ENCODE results near the gene CYP26A1. TPM values are rescaled to one million over a fixed set of nuclear protein-coding genes. Genes with fewer than 3 reads are reported as not detected.
A peak's percentile ranks its signal among the peaks of the same experiment; 100 is the strongest.

CYP26A1 gene, protein sequence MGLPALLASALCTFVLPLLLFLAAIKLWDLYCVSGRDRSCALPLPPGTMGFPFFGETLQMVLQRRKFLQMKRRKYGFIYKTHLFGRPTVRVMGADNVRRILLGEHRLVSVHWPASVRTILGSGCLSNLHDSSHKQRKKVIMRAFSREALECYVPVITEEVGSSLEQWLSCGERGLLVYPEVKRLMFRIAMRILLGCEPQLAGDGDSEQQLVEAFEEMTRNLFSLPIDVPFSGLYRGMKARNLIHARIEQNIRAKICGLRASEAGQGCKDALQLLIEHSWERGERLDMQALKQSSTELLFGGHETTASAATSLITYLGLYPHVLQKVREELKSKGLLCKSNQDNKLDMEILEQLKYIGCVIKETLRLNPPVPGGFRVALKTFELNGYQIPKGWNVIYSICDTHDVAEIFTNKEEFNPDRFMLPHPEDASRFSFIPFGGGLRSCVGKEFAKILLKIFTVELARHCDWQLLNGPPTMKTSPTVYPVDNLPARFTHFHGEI
- total RNA-seq: under 1 TPM in 1 of 2 donors, not detected in 1; 0.29 TPM
- long read RNA-seq: 0 reads

- DNase-seq (no peak), ATAC-seq (peak in 1 of 2 donors; percentile 13)
- intact Hi-C loops (cut with DNase I): no loop called here
Measured at GRCh38 chr10:93073539-93074146, at the start of gene CYP26A1. CYP26A1 (plus strand) TSS chr10:93073893; CDS start chr10:93073935, 42 bp downstream.

- intact Hi-C loops (cut with DNase I): no loop called here
- ATAC-seq (no peak), DNase-seq (no peak)
Measured at GRCh38 chr10:93026072-93026471, 47.6 kb upstream of the CYP26A1 start.

DNA sequence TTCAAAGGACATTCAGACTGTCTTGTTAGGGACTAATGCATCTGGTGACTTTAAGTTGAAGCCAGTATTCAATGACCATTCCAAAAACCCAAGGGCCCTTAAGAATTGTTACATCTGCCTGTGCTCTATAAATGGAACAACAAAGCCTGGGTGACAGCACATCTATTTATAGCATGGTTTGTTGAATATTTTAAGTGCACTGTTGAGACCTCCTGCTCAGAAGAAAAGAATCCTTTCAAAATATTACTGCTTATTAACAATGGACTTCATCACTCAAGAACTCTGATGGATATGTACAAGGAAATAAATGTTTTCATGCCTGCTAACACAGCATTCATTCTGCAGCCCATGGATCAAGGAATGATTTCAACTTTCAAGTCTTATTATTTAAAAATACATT lies 46.2 kb upstream of the CYP26A1 start:
- ATAC-seq: no peak
- intact Hi-C loops (cut with DNase I): no loop called here
- DNase-seq: no peak

GRCh38 chr10:93028883-93029282 lies 44.8 kb upstream of the CYP26A1 start:
- no peak for ATAC-seq
- no peak for DNase-seq
- intact Hi-C loops (cut with DNase I): no loop called here

- intact Hi-C loops (cut with DNase I): no loop called here
- DNase-seq (no peak), ATAC-seq (peak in 1 of 2 donors; percentile 70)
Measured at GRCh38 chr10:93030409-93030808, 43.3 kb upstream of the CYP26A1 start.

DNA sequence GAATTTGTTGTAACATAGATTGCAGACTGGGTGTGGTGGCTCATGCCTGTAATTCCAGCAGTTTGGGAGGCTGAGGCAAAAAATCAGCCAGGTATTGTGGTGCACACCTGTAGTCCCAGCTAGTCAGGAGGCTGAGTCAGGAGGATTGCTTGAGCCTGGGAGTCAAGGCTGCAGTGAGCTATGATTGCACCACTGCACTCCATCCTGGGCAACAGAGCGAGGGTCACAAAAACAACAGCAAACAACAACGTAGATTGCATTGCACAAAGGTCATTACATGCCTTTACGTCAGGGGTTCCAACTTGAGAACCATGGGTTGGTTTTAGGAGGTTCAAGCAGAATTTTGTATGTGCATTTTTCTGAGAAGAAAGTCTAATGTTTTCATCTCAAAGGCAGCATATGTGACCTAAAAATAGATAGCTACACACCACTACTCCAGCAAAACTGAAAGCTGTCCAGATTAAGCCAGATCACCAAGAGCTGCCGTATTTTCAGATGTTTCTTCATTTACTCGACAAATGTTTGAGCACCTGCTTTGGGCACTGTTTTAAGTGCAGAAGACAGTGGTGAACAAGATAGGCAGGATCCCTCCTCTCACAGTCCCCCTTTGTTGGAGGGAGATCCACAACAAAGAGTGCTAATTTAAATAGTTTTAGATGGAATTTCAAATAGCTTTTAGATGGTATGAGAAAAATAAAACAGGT lies 41.4 kb upstream of the CYP26A1 start:
- no peak for ATAC-seq
- intact Hi-C loops (cut with DNase I): no loop called here
- no peak for DNase-seq

DNA sequence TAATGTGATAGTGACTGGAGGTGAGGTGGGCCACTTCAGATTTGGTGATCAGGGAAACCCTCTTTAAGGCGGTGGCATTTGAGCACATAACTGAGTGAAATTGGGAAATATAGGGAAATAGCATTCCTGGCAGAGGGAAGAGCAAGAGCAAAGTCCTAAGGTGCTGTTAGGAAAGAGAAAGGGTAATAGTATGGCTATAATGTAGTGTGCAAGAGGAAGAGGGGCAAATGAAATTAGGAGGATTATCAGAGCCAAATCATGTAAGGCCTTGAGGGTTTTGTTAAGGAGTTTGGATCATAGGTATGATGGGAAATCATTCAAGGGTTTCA lies 40.9 kb upstream of the CYP26A1 start:
- ATAC-seq (no peak), DNase-seq (no peak)
- intact Hi-C loops (cut with DNase I): no loop called here

GRCh38 chr10:93034426-93034825 lies 39.3 kb upstream of the CYP26A1 start:
- intact Hi-C loops (cut with DNase I): no loop called here
- ATAC-seq (no peak), DNase-seq (no peak)

DNA sequence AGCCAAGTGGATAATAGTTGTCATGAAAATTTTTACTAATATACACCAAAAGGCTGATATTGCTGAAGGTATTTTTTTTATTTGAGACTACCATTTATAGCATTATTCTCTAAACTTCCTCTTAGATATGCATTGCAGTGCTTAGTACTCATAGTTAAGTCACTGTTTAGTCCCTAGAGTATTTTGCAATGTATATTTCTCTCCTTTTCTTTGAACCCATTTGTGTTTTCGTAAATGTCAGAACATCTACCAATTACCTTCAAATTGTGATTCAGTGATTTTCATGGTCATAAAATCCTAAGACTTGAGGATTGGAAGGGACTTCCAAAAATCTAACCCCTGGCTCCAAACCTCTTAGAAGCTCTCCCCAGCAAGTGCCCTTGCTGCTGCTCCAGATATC lies 34.6 kb upstream of the CYP26A1 start:
- intact Hi-C loops (cut with DNase I): no loop called here
- DNase-seq (no peak), ATAC-seq (no peak)

GRCh38 chr10:93039721-93040120 lies 34.0 kb upstream of the CYP26A1 start:
- DNase-seq (no peak), ATAC-seq (no peak)
- intact Hi-C loops (cut with DNase I): no loop called here

DNA sequence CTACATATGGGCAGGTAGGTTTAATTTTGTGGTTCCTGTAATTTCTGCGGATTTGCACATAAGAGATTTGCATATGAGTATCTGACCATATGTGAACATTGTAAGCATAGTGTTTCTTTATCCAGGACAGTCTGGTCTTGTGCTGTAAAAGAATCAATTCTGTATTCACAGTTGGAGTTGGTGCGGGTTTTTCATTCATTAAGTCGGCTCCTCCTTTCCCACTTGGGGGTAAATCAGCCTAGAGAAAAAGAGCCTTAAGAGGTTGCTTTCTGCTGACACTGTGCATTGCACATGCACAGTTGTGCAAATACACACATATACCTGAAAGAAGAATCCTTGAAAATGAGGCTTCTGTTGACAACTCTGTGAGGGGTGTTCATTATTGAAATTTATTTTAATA lies 19.2 kb upstream of the CYP26A1 start:
- intact Hi-C loops (cut with DNase I): no loop called here
- ATAC-seq: no peak

DNA sequence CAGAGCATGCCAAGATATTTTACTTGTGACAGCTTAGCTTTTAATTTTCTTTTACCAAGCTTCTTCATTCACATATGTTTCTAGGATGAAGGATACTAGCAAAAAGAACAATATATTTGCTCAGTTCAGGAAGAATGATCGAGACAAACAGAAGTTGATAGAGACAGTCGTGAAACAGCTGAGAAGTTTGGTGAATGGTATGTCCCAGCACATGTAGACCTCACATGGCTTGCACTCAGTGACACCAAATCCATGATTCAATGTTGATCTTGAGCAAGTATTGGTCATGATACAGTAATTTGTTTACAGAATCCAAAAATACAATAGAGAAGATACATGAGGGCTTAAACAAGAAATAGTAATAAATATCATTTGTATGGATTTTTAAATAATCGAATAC lies 15.6 kb upstream of the CYP26A1 start:
- DNase-seq (no peak), ATAC-seq (no peak)
- intact Hi-C loops (cut with DNase I): no loop called here

More for the DNA sequence above, 19.2 kb upstream of the CYP26A1 start:
- DNase-seq: no peak

DNA sequence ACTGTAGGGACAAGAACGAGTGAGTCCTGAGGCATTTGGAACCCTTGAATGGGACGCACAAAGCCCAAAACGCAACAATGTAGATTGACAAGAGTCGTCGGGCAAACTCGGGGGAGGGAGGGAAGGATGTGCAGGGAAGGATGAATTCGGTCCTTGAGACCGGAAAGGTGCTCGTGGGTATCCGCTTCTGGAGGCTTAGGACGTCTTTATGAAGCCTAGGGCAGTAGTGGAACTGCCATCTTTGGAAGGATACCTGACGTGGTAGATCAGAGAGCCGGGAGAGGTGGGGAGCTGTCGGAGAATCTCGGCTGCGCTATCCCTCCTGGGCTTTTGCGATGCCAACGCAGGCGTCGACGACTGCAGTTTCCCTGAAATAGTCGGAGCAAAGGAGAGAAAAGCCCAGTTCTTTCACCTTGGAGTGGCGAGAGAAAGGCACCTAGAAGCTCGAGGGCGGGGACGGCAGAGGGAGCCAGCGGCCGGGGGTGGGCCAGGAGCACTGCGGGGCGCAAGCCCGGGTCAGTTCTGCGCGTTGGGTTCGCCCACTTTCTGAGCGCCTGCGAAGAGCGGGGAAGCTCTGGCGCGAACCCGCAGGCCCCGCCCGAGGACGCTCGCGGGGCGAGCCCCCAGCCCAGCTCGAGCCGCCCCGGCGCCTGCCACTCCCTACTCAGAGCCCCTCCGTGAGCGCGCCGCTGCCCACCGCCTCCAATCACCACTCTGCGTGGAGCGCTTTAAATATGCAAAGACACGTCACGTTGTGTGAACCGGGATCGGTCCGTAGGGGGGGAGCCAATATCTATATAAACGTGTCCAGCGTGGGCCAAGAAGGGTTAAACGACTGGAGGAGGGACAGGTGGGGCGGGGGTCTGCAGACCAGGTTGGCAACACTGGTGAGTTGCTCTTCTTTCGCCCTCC lies 13.5 kb upstream of the CYP26A1 start, which contains the start of gene CYP26C1:
Gene CYP26C1 (plus strand): TSS at position 824 of the 912 bp plus-strand sequence. CDS start 466 bp downstream, outside the sequence.
- no peak for ATAC-seq
- intact Hi-C loops (cut with DNase I): no loop called here
- DNase-seq: no peak

DNA sequence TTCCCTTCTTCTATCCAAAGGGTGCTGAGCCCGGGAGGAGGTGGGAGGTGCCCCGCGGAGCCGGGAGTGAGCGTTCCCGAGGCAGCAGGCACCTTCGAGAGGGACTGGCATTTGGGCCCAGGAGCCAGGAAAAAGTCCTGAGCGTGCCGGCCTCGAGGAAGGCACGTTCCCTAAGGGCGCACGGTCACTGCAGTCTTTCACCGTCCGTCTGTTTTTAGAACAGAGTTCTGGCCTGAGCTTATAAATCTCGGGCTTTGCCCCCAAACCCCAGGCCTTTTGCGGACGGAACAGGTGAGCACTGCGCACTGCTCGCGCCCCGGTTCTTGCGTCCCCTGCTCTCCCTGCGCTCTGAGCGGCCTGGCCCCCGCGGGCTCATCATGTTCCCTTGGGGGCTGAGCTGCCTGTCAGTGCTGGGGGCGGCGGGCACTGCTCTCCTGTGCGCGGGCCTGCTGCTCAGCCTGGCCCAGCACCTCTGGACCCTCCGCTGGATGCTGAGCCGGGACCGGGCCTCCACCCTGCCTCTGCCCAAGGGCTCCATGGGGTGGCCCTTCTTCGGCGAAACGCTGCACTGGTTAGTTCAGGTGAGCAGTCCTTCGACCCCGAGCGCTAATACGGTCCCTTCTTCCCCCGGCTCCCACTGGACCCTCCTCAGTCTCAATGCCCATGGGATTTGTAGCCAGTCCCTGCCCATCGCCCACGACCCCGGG lies 12.7 kb upstream of the CYP26A1 start:
- intact Hi-C loops (cut with DNase I): no loop called here
- ATAC-seq (peak in 1 of 2 donors; percentile 19), DNase-seq (no peak)

DNA sequence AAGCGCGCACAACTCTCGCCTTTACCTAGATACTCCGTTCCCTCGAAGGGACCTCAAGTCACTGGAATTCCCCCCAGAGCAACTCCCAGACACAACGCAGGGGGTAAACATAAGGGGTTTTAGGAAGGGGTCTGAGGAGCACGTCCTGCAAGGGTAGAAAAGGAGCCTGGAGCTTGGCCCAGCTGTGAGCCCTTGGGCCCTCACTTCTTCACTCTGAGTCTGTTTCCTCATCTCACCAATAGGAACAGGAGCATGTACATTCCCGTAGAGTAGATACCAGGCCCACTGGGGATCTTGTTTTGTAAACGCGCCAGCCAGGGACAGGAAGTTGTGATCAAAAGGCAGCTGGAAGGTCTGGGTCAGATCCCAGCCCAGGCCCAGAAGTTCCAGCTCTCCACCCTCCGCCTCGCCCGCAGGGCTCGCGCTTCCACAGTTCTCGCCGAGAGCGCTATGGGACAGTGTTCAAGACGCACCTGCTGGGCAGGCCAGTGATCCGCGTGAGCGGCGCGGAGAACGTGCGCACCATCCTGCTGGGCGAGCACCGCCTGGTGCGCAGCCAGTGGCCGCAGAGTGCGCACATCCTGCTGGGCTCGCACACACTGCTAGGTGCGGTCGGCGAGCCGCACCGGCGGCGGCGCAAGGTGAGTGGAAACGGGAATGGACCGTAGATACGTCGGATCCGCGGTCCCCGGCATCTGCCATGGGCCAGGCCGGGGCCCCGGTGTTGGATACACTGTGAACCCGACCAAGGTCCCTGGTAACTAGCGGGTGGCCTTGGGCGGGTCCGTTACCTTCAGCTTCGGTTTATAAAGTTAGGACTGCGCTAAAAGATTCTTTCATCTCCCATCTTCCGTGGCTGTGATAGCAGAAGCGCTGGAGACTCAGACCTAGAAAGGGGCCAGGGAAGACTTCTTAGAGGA lies 11.8 kb upstream of the CYP26A1 start:
- DNase-seq (no peak), ATAC-seq (peak; percentile 14 to 20)
- intact Hi-C loops (cut with DNase I): no loop called here

GRCh38 chr10:93062514-93063143 lies 11.1 kb upstream of the CYP26A1 start:
- intact Hi-C loops (cut with DNase I): no loop called here
- peak; percentile 48 to 61 for ATAC-seq
- no peak for DNase-seq
